ENCODE measurements around the gene ERGIC2. TPM values are rescaled to one million over a fixed set of nuclear protein-coding genes. Genes with fewer than 3 reads are reported as not detected.

Gene ERGIC2
- total RNA-seq, 6 experiments from 2014 or later = 131 to 161 (median 152) TPM

GRCh38 chr12:29322157-29322556 is 58.8 kb downstream of the ERGIC2 start:
- TF ChIP-seq, protein P1, sequence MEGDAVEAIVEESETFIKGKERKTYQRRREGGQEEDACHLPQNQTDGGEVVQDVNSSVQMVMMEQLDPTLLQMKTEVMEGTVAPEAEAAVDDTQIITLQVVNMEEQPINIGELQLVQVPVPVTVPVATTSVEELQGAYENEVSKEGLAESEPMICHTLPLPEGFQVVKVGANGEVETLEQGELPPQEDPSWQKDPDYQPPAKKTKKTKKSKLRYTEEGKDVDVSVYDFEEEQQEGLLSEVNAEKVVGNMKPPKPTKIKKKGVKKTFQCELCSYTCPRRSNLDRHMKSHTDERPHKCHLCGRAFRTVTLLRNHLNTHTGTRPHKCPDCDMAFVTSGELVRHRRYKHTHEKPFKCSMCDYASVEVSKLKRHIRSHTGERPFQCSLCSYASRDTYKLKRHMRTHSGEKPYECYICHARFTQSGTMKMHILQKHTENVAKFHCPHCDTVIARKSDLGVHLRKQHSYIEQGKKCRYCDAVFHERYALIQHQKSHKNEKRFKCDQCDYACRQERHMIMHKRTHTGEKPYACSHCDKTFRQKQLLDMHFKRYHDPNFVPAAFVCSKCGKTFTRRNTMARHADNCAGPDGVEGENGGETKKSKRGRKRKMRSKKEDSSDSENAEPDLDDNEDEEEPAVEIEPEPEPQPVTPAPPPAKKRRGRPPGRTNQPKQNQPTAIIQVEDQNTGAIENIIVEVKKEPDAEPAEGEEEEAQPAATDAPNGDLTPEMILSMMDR (IDR thresholded peaks at IDR 0.05) = no peak
- Mint-ChIP-seq H3K4me1 (ENCODE audit: low read depth) (peaks cover 50% of the 10 kb centered on the region), H3K4me3 (no peak overlapping the region), H3K27ac (no peak overlapping the region), H3K9me3 (peaks cover 8% of the 10 kb centered on the region), H3K36me3 (ENCODE audit: low read depth) (peaks cover 37% of the 10 kb centered on the region), H3K27me3 (ENCODE audit: insufficient read depth) (no peaks in the 10 kb centered on the region)
- no peak for DNase-seq

- Mint-ChIP-seq H3K27ac (peak overlapping the region; percentile 79), H3K4me1 (ENCODE audit: low read depth) (peaks cover 63% of the 10 kb centered on the region), H3K4me3 (peak overlapping the region; percentile 58), H3K27me3 (ENCODE audit: insufficient read depth) (no peaks in the 10 kb centered on the region), H3K9me3 (peaks cover 8% of the 10 kb centered on the region), H3K36me3 (ENCODE audit: low read depth) (peaks cover 29% of the 10 kb centered on the region)
- TF ChIP-seq, protein P1 (IDR thresholded peaks at IDR 0.05) = no peak
- peak; percentile 92 for DNase-seq
These were observed 60.5 kb downstream of the ERGIC2 start for GRCh38 chr12:29320295-29321085.

- Mint-ChIP-seq H3K27me3 (ENCODE audit: insufficient read depth) (peaks cover 4% of the 10 kb centered on the region), H3K4me1 (ENCODE audit: low read depth) (peaks cover 65% of the 10 kb centered on the region), H3K27ac (peak overlapping the region; percentile 32; the same call in 1 of the 2 replicates), H3K4me3 (no peak overlapping the region), H3K9me3 (no peaks in the 10 kb centered on the region), H3K36me3 (ENCODE audit: low read depth) (peaks cover 14% of the 10 kb centered on the region)
- peak; percentile 21 for DNase-seq
- TF ChIP-seq, protein P1 (IDR thresholded peaks at IDR 0.05) = peak; percentile 68
These were observed 63.2 kb downstream of the ERGIC2 start for GRCh38 chr12:29317556-29318363.

- peaks cover 4% of the 10 kb centered on the region for H3K27me3 Mint-ChIP-seq (ENCODE audit: insufficient read depth)
- H3K27ac Mint-ChIP-seq = peak overlapping the region; percentile 63
- peak; percentile 70 for DNase-seq
- H3K4me1 Mint-ChIP-seq (ENCODE audit: low read depth) = peaks cover 58% of the 10 kb centered on the region
- H3K9me3 Mint-ChIP-seq = no peaks in the 10 kb centered on the region
- peaks cover 6% of the 10 kb centered on the region for H3K36me3 Mint-ChIP-seq (ENCODE audit: low read depth)
- H3K4me3 Mint-ChIP-seq = 0 out of 2 replicates have a peak overlapping the region, but pooled peaks have one; percentile 33
- TF ChIP-seq, protein P1 (IDR thresholded peaks at IDR 0.05) = no peak
These were observed 64.2 kb downstream of the ERGIC2 start for GRCh38 chr12:29316752-29317151.

DNA sequence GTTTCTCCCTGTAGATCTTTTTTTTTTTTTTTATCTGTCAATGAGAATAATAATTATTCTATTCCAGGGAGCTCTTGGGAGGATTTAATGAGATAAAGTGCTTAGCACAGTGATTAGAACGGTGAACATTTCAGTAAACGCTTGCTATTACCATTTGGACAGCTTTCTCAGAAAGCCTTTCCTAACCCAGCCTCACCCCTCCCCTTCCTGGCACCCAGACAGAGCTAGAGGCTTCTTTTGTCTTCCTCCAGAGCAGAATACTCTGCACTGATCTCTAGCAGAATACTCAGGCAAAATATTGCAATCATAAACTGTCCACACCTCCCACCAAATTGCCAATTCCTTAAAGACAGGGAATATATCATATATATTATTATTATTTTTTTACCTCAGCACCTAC is 66.6 kb downstream of the ERGIC2 start:
- Mint-ChIP-seq H3K27ac (no peak overlapping the region), H3K9me3 (no peaks in the 10 kb centered on the region), H3K27me3 (ENCODE audit: insufficient read depth) (peaks cover 4% of the 10 kb centered on the region), H3K4me1 (ENCODE audit: low read depth) (peaks cover 34% of the 10 kb centered on the region), H3K36me3 (ENCODE audit: low read depth) (no peaks in the 10 kb centered on the region), H3K4me3 (no peak overlapping the region)
- DNase-seq = no peak
- TF ChIP-seq, protein P1 (IDR thresholded peaks at IDR 0.05) = no peak

All from HFFc6 (cell line).